GM12865 (cell line): ENCODE measurements around the gene FBXL17.

Source experiments
- DNase-seq: peaks from one replicate; pipeline ENCODE4 v3.0.0; 2010; ENCODE audit warnings: low read depth
- H3K4me3 ChIP-seq: 2 replicates; pipeline ENCODE4 v1.5.1; 2011; ENCODE audit warnings: mild to moderate bottlenecking, low read depth, low read length, control low read depth
- TF ChIP-seq, protein P1 (sequence below): IDR thresholded peaks from 2 replicates; pipeline ENCODE4 v1.5.1; 2011; ENCODE audit warnings: low read length, control low read depth, low read depth, inconsistent platforms; ENCODE audit not compliant: insufficient read depth; ENCODE audit errors: missing control alignments

Gene FBXL17

DNA sequence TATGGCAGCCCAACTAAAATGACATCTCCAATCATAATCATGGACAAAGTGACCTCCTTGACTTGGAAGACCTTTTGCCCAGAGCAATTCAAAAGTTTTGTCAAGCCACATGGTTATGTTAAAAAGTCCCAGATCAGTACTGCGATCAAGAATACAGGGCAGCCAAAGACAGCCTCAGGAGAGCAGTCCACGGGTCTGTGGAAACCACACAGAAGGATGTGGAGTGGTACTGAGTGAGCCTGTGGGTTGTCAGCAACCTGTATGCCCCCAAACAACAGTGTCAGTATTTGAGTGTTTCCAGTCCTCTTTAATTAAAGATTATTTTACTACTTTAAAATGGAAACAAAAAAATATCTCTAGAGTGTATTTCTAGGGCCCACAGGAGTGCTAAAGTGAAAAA is 365.8 kb downstream of the FBXL17 start:
- TF ChIP-seq, protein P1, sequence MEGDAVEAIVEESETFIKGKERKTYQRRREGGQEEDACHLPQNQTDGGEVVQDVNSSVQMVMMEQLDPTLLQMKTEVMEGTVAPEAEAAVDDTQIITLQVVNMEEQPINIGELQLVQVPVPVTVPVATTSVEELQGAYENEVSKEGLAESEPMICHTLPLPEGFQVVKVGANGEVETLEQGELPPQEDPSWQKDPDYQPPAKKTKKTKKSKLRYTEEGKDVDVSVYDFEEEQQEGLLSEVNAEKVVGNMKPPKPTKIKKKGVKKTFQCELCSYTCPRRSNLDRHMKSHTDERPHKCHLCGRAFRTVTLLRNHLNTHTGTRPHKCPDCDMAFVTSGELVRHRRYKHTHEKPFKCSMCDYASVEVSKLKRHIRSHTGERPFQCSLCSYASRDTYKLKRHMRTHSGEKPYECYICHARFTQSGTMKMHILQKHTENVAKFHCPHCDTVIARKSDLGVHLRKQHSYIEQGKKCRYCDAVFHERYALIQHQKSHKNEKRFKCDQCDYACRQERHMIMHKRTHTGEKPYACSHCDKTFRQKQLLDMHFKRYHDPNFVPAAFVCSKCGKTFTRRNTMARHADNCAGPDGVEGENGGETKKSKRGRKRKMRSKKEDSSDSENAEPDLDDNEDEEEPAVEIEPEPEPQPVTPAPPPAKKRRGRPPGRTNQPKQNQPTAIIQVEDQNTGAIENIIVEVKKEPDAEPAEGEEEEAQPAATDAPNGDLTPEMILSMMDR, result no peak
- no peak for DNase-seq
- no peak overlapping the region for H3K4me3 ChIP-seq

DNA sequence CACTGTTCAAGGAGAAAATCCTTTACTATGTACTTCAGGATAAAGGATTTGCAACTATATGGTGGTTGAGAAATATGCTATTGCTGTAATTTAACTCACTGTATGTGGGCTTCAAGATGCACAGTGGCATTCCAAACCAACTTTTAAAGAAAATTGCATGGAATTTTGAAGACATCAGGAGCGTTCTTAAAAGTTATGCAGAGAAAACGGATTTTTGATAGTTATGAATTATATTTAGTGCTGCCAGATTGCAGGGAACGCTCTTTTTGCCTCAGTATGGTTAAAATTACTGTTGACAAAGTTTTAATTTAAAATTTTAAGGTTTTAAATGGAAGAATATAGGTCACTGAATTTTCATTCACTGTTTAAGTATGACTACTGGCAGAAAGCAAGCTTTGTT is 375.1 kb downstream of the FBXL17 start:
- no peak for DNase-seq
- no peak overlapping the region for H3K4me3 ChIP-seq

DNA sequence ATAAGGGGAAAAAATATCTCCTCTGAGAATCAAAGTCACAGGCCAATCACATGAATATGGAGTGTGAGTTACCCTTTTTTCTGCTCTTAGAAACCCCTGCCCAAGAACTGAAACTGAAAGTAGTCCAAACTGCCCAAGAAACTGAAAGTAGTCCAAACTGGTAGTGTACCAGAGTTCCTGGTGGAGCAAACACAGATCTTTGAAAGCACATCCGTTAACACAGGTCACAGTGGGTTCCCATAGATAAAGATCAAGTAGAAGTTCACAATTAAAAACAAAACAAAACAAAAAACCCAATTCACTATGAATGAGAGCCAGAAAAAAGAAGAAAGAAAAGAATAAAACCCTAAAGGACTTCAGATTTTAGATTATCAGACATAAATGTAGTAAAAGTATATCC is 378.7 kb downstream of the FBXL17 start:
- TF ChIP-seq, protein P1, result no peak
- DNase-seq, result peak; percentile 72
- H3K4me3 ChIP-seq, result no peak overlapping the region

More for the DNA sequence above, 375.1 kb downstream of the FBXL17 start:
- TF ChIP-seq, protein P1, result no peak

DNA sequence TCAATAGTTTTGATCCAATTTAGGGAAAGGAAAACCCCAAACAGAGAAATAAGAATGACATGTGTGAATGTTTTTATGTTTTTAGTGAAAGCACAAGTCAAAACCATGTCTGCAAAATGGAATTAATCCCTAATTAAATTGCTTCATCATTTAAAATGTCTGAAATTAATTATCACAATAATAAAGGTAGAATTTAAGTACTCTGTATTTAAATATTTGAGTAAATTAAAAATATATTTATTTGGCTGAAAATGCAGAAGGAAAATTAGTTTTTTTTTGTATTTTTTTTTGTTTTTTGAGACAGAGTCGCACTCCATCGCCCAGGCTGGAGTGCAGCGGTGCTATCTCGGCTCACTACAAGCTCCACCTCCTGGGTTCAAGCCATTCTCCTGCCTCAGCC is 380.7 kb downstream of the FBXL17 start:
- TF ChIP-seq, protein P1, result no peak
- no peak overlapping the region for H3K4me3 ChIP-seq
- no peak for DNase-seq

DNA sequence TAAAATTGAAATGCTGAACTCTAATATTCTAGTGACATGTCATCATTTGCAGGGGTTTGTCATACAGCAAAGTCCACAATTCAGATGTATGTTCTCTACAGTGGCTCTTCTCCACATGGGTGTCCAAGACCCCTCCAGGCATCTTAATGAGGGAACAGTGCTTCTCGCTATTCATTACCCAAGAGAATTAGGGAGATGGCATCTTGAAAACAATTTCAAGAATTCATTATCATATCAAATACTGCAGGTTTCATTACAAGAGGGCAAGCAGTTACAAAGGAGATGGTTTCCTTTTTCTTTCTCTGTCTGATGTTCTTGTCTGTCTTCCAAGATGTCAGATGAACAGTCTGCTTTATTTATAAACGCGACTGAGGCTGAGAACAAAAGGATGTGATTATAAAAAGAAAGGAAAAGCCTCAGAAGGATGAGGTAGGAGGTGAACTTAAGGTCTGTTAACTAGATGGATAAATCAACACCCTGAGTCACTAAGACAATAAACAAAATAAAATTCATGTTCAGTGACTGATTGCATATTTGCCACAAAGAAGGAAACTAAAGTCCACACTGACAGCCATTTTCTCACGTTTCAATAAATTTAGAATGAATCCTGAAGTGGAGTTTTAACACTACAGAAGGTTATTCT is 384.4 kb downstream of the FBXL17 start:
- H3K4me3 ChIP-seq, result no peak overlapping the region
- no peak for DNase-seq
- TF ChIP-seq, protein P1, result no peak

DNA sequence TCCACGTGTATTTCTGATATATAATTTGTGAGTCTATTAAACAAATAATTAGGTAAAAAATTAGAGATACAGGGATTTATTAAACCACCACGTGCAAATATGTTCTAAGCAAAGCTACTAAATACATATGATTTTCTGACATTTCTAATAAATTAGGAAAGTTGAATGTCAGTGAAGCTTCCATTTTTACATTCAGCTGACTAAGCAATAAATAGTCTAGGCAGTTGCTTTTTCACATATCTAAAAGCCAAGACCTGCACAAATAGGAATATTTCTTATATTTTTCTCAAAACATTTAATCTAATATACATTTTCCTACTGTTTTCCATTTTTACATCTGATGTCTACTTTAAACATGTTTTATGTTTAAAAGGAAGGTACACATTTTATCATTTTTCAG is 388.6 kb downstream of the FBXL17 start:
- TF ChIP-seq, protein P1, result no peak
- DNase-seq, result no peak
- H3K4me3 ChIP-seq, result no peak overlapping the region
